Measurements from ENCODE around the gene CIITA.

DNA sequence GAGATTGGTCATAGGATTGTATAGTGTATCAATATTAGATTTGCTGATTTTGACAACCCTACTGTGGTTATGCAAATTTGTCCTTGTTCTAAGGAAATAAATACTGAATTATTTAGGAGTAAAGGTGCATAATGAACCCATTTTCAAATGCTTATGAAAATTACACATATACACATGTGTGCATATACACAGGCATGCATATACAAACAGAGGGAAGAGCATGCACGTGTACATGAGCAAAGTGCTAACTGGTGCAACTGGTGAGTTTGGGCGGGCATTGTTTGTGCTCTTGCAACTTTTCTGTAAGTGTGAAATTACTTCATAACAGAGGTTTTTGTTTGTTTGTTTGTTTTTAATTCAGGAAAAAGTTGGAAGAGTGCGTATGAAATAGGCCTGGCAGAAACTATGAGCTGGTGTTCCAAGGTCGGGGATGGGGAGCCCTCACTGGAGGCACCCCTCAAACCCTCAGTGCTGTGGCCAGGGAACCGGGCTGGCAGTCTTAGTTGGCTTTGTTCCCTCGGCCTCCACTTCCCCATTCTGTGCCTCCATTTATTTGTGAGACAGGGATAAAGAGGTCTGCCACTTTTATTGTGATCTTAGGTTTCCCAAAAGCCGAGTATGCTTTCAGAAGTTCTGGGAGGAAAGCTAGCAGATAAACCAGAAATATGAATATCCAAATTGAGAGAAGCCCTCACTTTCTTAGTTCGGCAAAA lies 59.4 kb downstream of the CIITA start:
- no peak for TF ChIP-seq EZH2phosphoT487 (IDR thresholded peaks at IDR 0.05; ENCODE audit: borderline replicate concordance, low read length)
- TF ChIP-seq, protein P1, sequence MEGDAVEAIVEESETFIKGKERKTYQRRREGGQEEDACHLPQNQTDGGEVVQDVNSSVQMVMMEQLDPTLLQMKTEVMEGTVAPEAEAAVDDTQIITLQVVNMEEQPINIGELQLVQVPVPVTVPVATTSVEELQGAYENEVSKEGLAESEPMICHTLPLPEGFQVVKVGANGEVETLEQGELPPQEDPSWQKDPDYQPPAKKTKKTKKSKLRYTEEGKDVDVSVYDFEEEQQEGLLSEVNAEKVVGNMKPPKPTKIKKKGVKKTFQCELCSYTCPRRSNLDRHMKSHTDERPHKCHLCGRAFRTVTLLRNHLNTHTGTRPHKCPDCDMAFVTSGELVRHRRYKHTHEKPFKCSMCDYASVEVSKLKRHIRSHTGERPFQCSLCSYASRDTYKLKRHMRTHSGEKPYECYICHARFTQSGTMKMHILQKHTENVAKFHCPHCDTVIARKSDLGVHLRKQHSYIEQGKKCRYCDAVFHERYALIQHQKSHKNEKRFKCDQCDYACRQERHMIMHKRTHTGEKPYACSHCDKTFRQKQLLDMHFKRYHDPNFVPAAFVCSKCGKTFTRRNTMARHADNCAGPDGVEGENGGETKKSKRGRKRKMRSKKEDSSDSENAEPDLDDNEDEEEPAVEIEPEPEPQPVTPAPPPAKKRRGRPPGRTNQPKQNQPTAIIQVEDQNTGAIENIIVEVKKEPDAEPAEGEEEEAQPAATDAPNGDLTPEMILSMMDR (IDR thresholded peaks at IDR 0.05; ENCODE audit: low read depth, low read length, poor library complexity, severe bottlenecking): no peak

All from DOHH2 (cell line).